Measurements from ENCODE around the gene PLSCR5. TPM values are rescaled to one million over a fixed set of nuclear protein-coding genes. Genes with fewer than 3 reads are reported as not detected.

PLSCR5 gene
- total and polyA plus RNA-seq, 2 donors (not counting 1 experiment from before 2014, with no cell fraction given): not detected

- no peak overlapping the region for H3K4me2 ChIP-seq (ENCODE audit: extremely low read depth, insufficient read depth, low read length)
- no peak overlapping the region for H3K9ac ChIP-seq (ENCODE audit: insufficient read depth, low read length)
- H3K4me3 ChIP-seq (replicated peaks in 1 of 4; ENCODE audit: control extremely low read depth in 1 of 4, insufficient read depth in 1 of 4, low read depth in 3 of 4, low read length in 4 of 4): no peak overlapping the region
- no peaks in the 10 kb centered on the region for H4K20me1 ChIP-seq (ENCODE audit: control insufficient read depth, extremely low read depth, insufficient read depth, low read length)
- H3K27me3 ChIP-seq (ENCODE audit: control insufficient read depth, insufficient read depth, low read length): no peaks in the 10 kb centered on the region
- no peak for TF ChIP-seq EZH2 (IDR thresholded peaks at IDR 0.05; ENCODE audit: low read length, missing control alignments)
- no peak for TF ChIP-seq CTCF (conservative IDR thresholded peaks at IDR 0.05 in 1 of 2, IDR thresholded peaks at IDR 0.05 in 1 of 2; ENCODE audit: low read depth in 1 of 2, low read length in 2 of 2)
- no peak for DNase-seq (ENCODE audit: low read depth in 2 of 2)
- no peak overlapping the region for H3K27ac ChIP-seq (ENCODE audit: insufficient read depth, low read length)
- H3K4me1 ChIP-seq (ENCODE audit: control insufficient read depth, extremely low read depth, insufficient read depth, low read length): no peaks in the 10 kb centered on the region
- no peaks in the 10 kb centered on the region for H3K9me3 ChIP-seq (ENCODE audit: control insufficient read depth, insufficient read depth, low read depth, low read length)
- no peak overlapping the region for H2AFZ ChIP-seq (ENCODE audit: low read length)
- H3K36me3 ChIP-seq (ENCODE audit: control insufficient read depth, insufficient read depth, low read length): no peaks in the 10 kb centered on the region
- no peaks in the 10 kb centered on the region for H3K79me2 ChIP-seq (ENCODE audit: control insufficient read depth, insufficient read depth, low read length)
Measured at GRCh38 chr3:146593776-146594175, 11.4 kb downstream of the PLSCR5 start.

GRCh38 chr3:146590521-146590920 lies 14.6 kb downstream of the PLSCR5 start:
- H2AFZ ChIP-seq (ENCODE audit: low read length): peak overlapping the region; percentile 15
- peak; percentile 14 to 54 for DNase-seq (ENCODE audit: low read depth in 2 of 2)
- H3K4me2 ChIP-seq (ENCODE audit: extremely low read depth, insufficient read depth, low read length): no peak overlapping the region
- H3K79me2 ChIP-seq (ENCODE audit: control insufficient read depth, insufficient read depth, low read length): no peaks in the 10 kb centered on the region
- H3K27me3 ChIP-seq (ENCODE audit: control insufficient read depth, insufficient read depth, low read length): no peaks in the 10 kb centered on the region
- H3K9me3 ChIP-seq (ENCODE audit: control insufficient read depth, insufficient read depth, low read depth, low read length): no peaks in the 10 kb centered on the region
- H3K9ac ChIP-seq (ENCODE audit: insufficient read depth, low read length): no peak overlapping the region
- H3K27ac ChIP-seq (ENCODE audit: insufficient read depth, low read length): no peak overlapping the region
- no peak overlapping the region for H3K4me3 ChIP-seq (replicated peaks in 1 of 4; ENCODE audit: control extremely low read depth in 1 of 4, insufficient read depth in 1 of 4, low read depth in 3 of 4, low read length in 4 of 4)
- no peaks in the 10 kb centered on the region for H3K36me3 ChIP-seq (ENCODE audit: control insufficient read depth, insufficient read depth, low read length)
- H4K20me1 ChIP-seq (ENCODE audit: control insufficient read depth, extremely low read depth, insufficient read depth, low read length): no peaks in the 10 kb centered on the region
- TF ChIP-seq CTCF (conservative IDR thresholded peaks at IDR 0.05 in 1 of 2, IDR thresholded peaks at IDR 0.05 in 1 of 2; ENCODE audit: low read depth in 1 of 2, low read length in 2 of 2): no peak
- H3K4me1 ChIP-seq (ENCODE audit: control insufficient read depth, extremely low read depth, insufficient read depth, low read length): no peaks in the 10 kb centered on the region

- no peaks in the 10 kb centered on the region for H3K4me1 ChIP-seq (ENCODE audit: control insufficient read depth, extremely low read depth, insufficient read depth, low read length)
- H3K9ac ChIP-seq (ENCODE audit: insufficient read depth, low read length): no peak overlapping the region
- H3K4me2 ChIP-seq (ENCODE audit: extremely low read depth, insufficient read depth, low read length): no peak overlapping the region
- TF ChIP-seq CTCF (conservative IDR thresholded peaks at IDR 0.05 in 1 of 2, IDR thresholded peaks at IDR 0.05 in 1 of 2; ENCODE audit: low read depth in 1 of 2, low read length in 2 of 2) (peak; percentile 46 to 57), EZH2 (IDR thresholded peaks at IDR 0.05; ENCODE audit: low read length, missing control alignments) (no peak)
- no peaks in the 10 kb centered on the region for H4K20me1 ChIP-seq (ENCODE audit: control insufficient read depth, extremely low read depth, insufficient read depth, low read length)
- H3K27ac ChIP-seq (ENCODE audit: insufficient read depth, low read length): no peak overlapping the region
- H2AFZ ChIP-seq (ENCODE audit: low read length): no peak overlapping the region
- no peaks in the 10 kb centered on the region for H3K36me3 ChIP-seq (ENCODE audit: control insufficient read depth, insufficient read depth, low read length)
- peak; percentile 39 to 72 for DNase-seq (ENCODE audit: low read depth in 2 of 2)
- H3K4me3 ChIP-seq (replicated peaks in 1 of 4; ENCODE audit: control extremely low read depth in 1 of 4, insufficient read depth in 1 of 4, low read depth in 3 of 4, low read length in 4 of 4): no peak overlapping the region
- no peaks in the 10 kb centered on the region for H3K79me2 ChIP-seq (ENCODE audit: control insufficient read depth, insufficient read depth, low read length)
- no peaks in the 10 kb centered on the region for H3K27me3 ChIP-seq (ENCODE audit: control insufficient read depth, insufficient read depth, low read length)
- H3K9me3 ChIP-seq (ENCODE audit: control insufficient read depth, insufficient read depth, low read depth, low read length): no peaks in the 10 kb centered on the region
Measured at GRCh38 chr3:146589899-146590508, 15.1 kb downstream of the PLSCR5 start.

Data from fibroblast of lung (primary cell).